OCI-LY7 (cell line): ENCODE measurements around the gene CPA1.

Experiments used
- EZH2phosphoT487 ChIP-seq: fragments of 200-600 bp; sonication (generic); IDR thresholded peaks from 2 replicates; pipeline ENCODE4 v1.6.1; 2018; ENCODE audit warnings: low read depth, borderline replicate concordance, mild to moderate bottlenecking, mixed run types, antibody characterized with exemption, low read length, moderate library complexity, mixed read lengths
- TF ChIP-seq, protein P1 (sequence below): fragments of 200-600 bp; sonication (generic); conservative IDR thresholded peaks from 2 replicates; pipeline ENCODE4 v1.5.1; 2014; ENCODE audit warnings: mild to moderate bottlenecking, antibody characterized with exemption, low read length, moderate library complexity, mixed read lengths

DNA sequence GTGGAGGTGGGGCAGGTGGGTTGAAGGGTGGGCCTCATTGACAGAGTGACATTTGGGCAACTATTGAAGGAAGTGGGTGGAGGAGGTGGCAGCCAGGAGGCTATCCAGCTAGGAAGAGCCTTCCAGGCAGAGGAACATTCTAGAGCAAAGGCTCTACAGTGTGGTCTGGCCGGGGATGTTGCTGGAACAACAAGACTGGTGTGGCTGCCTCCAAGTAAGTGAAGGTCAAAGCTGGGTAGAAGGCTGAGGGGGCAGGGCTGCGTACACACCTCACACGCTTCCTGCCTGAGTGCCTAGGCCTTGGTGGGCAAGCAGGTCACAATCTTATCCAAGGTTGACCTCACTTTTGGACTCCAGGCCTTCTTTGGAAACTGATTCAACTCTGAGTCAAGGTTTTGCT, 6.6 kb downstream of the CPA1 start:
- TF ChIP-seq, protein P1, sequence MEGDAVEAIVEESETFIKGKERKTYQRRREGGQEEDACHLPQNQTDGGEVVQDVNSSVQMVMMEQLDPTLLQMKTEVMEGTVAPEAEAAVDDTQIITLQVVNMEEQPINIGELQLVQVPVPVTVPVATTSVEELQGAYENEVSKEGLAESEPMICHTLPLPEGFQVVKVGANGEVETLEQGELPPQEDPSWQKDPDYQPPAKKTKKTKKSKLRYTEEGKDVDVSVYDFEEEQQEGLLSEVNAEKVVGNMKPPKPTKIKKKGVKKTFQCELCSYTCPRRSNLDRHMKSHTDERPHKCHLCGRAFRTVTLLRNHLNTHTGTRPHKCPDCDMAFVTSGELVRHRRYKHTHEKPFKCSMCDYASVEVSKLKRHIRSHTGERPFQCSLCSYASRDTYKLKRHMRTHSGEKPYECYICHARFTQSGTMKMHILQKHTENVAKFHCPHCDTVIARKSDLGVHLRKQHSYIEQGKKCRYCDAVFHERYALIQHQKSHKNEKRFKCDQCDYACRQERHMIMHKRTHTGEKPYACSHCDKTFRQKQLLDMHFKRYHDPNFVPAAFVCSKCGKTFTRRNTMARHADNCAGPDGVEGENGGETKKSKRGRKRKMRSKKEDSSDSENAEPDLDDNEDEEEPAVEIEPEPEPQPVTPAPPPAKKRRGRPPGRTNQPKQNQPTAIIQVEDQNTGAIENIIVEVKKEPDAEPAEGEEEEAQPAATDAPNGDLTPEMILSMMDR, result no peak
- no peak for TF ChIP-seq EZH2phosphoT487
